Fibroblast of pulmonary artery (primary cell): Measurements from ENCODE around the gene BMP7.

Experiments used
- DNase-seq: peaks from one replicate; pipeline ENCODE4 v3.0.0-alpha.2; 2010; ENCODE audit warnings: low read depth
- H3K4me3 ChIP-seq: replicated peaks from 2 replicates; pipeline ENCODE4 v1.5.1; 2011; ENCODE audit warnings: low read depth, mild to moderate bottlenecking, control low read depth, low read length, moderate library complexity
- CTCF ChIP-seq: IDR thresholded peaks from 2 replicates; pipeline ENCODE4 v1.5.1; 2011; ENCODE audit warnings: mild to moderate bottlenecking, control low read depth, low read length, inconsistent platforms; ENCODE audit errors: missing control alignments

The BMP7 gene

GRCh38 chr20:57293995-57294394 is 27.6 kb upstream of the BMP7 start:
- DNase-seq: no peak
- no peak overlapping the region for H3K4me3 ChIP-seq
- TF ChIP-seq CTCF: no peak

GRCh38 chr20:57292611-57293010 is 26.2 kb upstream of the BMP7 start:
- no peak for DNase-seq

GRCh38 chr20:57291694-57292093 is 25.3 kb upstream of the BMP7 start:
- TF ChIP-seq CTCF: no peak
- no peak for DNase-seq

More at GRCh38 chr20:57292611-57293010, 26.2 kb upstream of the BMP7 start:
- H3K4me3 ChIP-seq: no peak overlapping the region
- no peak for TF ChIP-seq CTCF

GRCh38 chr20:57291003-57291402 is 24.6 kb upstream of the BMP7 start:
- no peak overlapping the region for H3K4me3 ChIP-seq
- no peak for DNase-seq
- no peak for TF ChIP-seq CTCF

More at GRCh38 chr20:57291694-57292093, 25.3 kb upstream of the BMP7 start:
- H3K4me3 ChIP-seq: no peak overlapping the region

GRCh38 chr20:57290178-57290484 is 23.7 kb upstream of the BMP7 start:
- TF ChIP-seq CTCF: no peak
- DNase-seq: no peak
- no peak overlapping the region for H3K4me3 ChIP-seq

- DNase-seq: no peak
- no peak for TF ChIP-seq CTCF
Observed at GRCh38 chr20:57289391-57290177, 23.1 kb upstream of the BMP7 start.

GRCh38 chr20:57288651-57289277 is 22.3 kb upstream of the BMP7 start:
- no peak for DNase-seq
- no peak for TF ChIP-seq CTCF
- no peak overlapping the region for H3K4me3 ChIP-seq

More at GRCh38 chr20:57289391-57290177, 23.1 kb upstream of the BMP7 start:
- H3K4me3 ChIP-seq: no peak overlapping the region
